Natural killer cell (primary cell): ENCODE measurements around the gene NEUROD1. TPM values are rescaled to one million over a fixed set of nuclear protein-coding genes. Genes with fewer than 3 reads are reported as not detected.

Experiments
- ATAC-seq, 3 donors: fragments of 150-1000 bp in 2 of 3; fragments of 200-7000 bp in 1 of 3; cut with Tn5 transposase; 1 replicate in 1 of 3; 2 replicates in 2 of 3; pipeline ENCODE4 v1.10.0; 2021; ENCODE audit warnings: mild to moderate bottlenecking in 2 of 3, moderate library complexity in 2 of 3
- DNase-seq, 2 donors: peaks; one replicate each; pipeline versions ENCODE4 v3.0.0 to v3.0.0-alpha.2; 2013 to 2021; ENCODE audit warnings: mixed read lengths in 1 of 2
- H3K27ac ChIP-seq: one replicate; pipeline ENCODE4 v1.5.1; 2013; ENCODE audit warnings: mild to moderate bottlenecking, low read length
- H3K27me3 ChIP-seq: one replicate; pipeline ENCODE4 v1.6.1; 2013; ENCODE audit warnings: low read length; ENCODE audit not compliant: control insufficient read depth, insufficient read depth
- H3K36me3 ChIP-seq: one replicate; pipeline ENCODE4 v1.6.1; 2013; ENCODE audit warnings: low read length; ENCODE audit not compliant: control insufficient read depth, insufficient read depth
- H3K4me1 ChIP-seq: one replicate; pipeline ENCODE4 v1.6.1; 2013; ENCODE audit warnings: low read length; ENCODE audit not compliant: control insufficient read depth, insufficient read depth
- H3K4me3 ChIP-seq: one replicate; pipeline ENCODE4 v1.5.1; 2013; ENCODE audit warnings: low read length
- H3K9me3 ChIP-seq: one replicate; pipeline ENCODE4 v1.6.1; 2013; ENCODE audit warnings: low read length; ENCODE audit not compliant: control insufficient read depth, insufficient read depth
- H3K27ac Mint-ChIP-seq, 2 donors: one replicate each; pipeline ENCODE4 v1.8.0; 2022; ENCODE audit warnings: mild to moderate bottlenecking in 2 of 2, mixed read lengths in 2 of 2, moderate library complexity in 1 of 2
- H3K27me3 Mint-ChIP-seq, 2 donors: one replicate each; pipeline ENCODE4 v1.8.0; 2022; ENCODE audit warnings: low read depth in 2 of 2, mixed read lengths in 2 of 2
- H3K36me3 Mint-ChIP-seq: one replicate; pipeline ENCODE4 v1.8.0; 2022; ENCODE audit warnings: mixed read lengths
- H3K4me1 Mint-ChIP-seq, 2 donors: one replicate each; pipeline ENCODE4 v1.8.0; 2022; ENCODE audit warnings: mixed read lengths in 2 of 2
- H3K4me3 Mint-ChIP-seq: one replicate; pipeline ENCODE4 v1.8.0; 2022; ENCODE audit warnings: mild to moderate bottlenecking, moderate library complexity, mixed read lengths
- H3K9me3 Mint-ChIP-seq, 2 donors: one replicate each; pipeline ENCODE4 v1.8.0; 2022; ENCODE audit warnings: mixed read lengths in 2 of 2
- CTCF ChIP-seq: fragments of 200-600 bp; IDR thresholded peaks from one replicate; pipeline ENCODE4 v1.8.0; 2022; ENCODE audit warnings: antibody characterized with exemption
- WGBS: methylation state at CpG from one replicate; pipeline ENCODE4 v1.1.7; 2013; ENCODE audit warnings: missing lambda C conversion rate; ENCODE audit not compliant: insufficient coverage; 5-methylcytosine and 5-hydroxymethylcytosine counted together
- intact Hi-C: fragments of 100-400 bp; cut with micrococcal nuclease; formaldehyde crosslinking; loops from one replicate; pipeline ENCODE4 v1.14.2; 2022
- total RNA-seq, 4 donors: library from RNA; stranded (reverse); fragments of 120-200 nt in 1 of 4; gene quantifications; one replicate each; pipeline versions ENCODE4 v1.2.3 to v1.2.4, GENCODE V29; 2013 to 2022

Gene NEUROD1
- total RNA-seq, 3 donors from 2014 or later (not counting 1 experiment from before 2014, with no cell fraction given): not detected

- H3K27me3 ChIP-seq: peaks cover 8% of the 10 kb centered on the region
- H3K36me3 ChIP-seq: no peaks in the 10 kb centered on the region
- H3K9me3 Mint-ChIP-seq: no peaks in the 10 kb centered on the region
- DNase-seq (no peak), ATAC-seq (no peak)
- H3K4me3 ChIP-seq: no peak overlapping the region
- no peaks in the 10 kb centered on the region for H3K4me1 ChIP-seq
- TF ChIP-seq CTCF: no peak
- H3K27ac ChIP-seq: no peak overlapping the region
- peaks cover 35 to 75% of the 10 kb centered on the region in 2 donors for H3K27me3 Mint-ChIP-seq
- H3K4me1 Mint-ChIP-seq: no peaks in the 10 kb centered on the region
- no peaks in the 10 kb centered on the region for H3K9me3 ChIP-seq
- intact Hi-C loops: no loop called here
- no peak overlapping the region for H3K4me3 Mint-ChIP-seq
- no peaks in the 10 kb centered on the region for H3K36me3 Mint-ChIP-seq
- H3K27ac Mint-ChIP-seq: no peak overlapping the region
- 93% methylated on average over 4 of the region's 4 CpGs for whole genome bisulfite sequencing
Measured at GRCh38 chr2:181649436-181649979, 30.8 kb downstream of the NEUROD1 start.

- no peak for TF ChIP-seq CTCF
- intact Hi-C loops: no loop called here
- H3K9me3 ChIP-seq: no peaks in the 10 kb centered on the region
- Mint-ChIP-seq H3K27ac (no peak overlapping the region), H3K27me3 (peaks cover 36 to 82% of the 10 kb centered on the region in 2 donors), H3K4me1 (no peaks in the 10 kb centered on the region), H3K4me3 (no peak overlapping the region), H3K9me3 (no peaks in the 10 kb centered on the region), H3K36me3 (no peaks in the 10 kb centered on the region)
- DNase-seq: no peak
- no peaks in the 10 kb centered on the region for H3K4me1 ChIP-seq
- no peak overlapping the region for H3K27ac ChIP-seq
- ATAC-seq: no peak
- H3K4me3 ChIP-seq: no peak overlapping the region
- WGBS: no CpG with 5 or more reads among the region's 2 CpGs
- no peaks in the 10 kb centered on the region for H3K36me3 ChIP-seq
- H3K27me3 ChIP-seq: peaks cover 8% of the 10 kb centered on the region
Measured at GRCh38 chr2:181648478-181649155, 31.7 kb downstream of the NEUROD1 start.

- no peaks in the 10 kb centered on the region for H3K36me3 ChIP-seq
- H3K27me3 Mint-ChIP-seq: peaks cover 37 to 73% of the 10 kb centered on the region in 2 donors
- H3K36me3 Mint-ChIP-seq: no peaks in the 10 kb centered on the region
- H3K4me1 Mint-ChIP-seq: no peaks in the 10 kb centered on the region
- ATAC-seq (no peak), DNase-seq (no peak)
- no peaks in the 10 kb centered on the region for H3K9me3 Mint-ChIP-seq
- no peak overlapping the region for H3K27ac Mint-ChIP-seq
- H3K4me3 Mint-ChIP-seq: no peak overlapping the region
- no peak overlapping the region for H3K27ac ChIP-seq
- no peak for TF ChIP-seq CTCF
- H3K4me3 ChIP-seq: no peak overlapping the region
- H3K4me1 ChIP-seq: no peaks in the 10 kb centered on the region
- H3K27me3 ChIP-seq: peaks cover 6% of the 10 kb centered on the region
- 92% methylated on average over 1 of the region's 1 CpG for WGBS
- intact Hi-C loops: no loop called here
- no peaks in the 10 kb centered on the region for H3K9me3 ChIP-seq
Measured at GRCh38 chr2:181646415-181646987, 33.8 kb downstream of the NEUROD1 start.
